ELF-1 (cell line): ENCODE measurements around the gene MSH5.

Experiments used
- DNase-seq: peaks from one replicate; pipeline ENCODE4 v3.0.0-alpha.2; 2016; ENCODE audit warnings: low read depth, low spot score

The MSH5 gene

DNA sequence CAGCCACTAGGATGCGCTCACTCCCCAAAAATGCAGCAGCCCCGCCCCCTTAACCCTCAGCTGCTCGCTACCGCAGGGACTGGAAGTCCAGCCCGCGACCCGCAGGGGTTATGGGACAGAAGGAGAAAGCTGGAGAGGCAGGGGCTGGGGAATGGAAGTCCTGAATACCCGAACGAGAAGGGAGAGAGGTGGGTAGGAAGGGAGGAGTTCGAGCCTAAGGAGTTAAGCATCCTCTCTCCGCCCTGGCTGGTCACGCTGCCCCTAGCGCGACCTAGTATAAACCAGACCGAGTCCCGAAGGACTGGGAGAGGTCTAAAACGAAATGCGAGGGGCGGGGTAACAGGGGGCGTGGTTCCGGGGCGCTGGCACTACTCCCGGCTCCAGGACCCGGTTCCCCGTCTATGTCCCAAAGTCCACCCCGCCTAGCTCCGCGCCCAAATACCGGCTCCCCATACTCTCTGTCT, 10.3 kb upstream of the MSH5 start:
- peak; percentile 95 for DNase-seq

DNA sequence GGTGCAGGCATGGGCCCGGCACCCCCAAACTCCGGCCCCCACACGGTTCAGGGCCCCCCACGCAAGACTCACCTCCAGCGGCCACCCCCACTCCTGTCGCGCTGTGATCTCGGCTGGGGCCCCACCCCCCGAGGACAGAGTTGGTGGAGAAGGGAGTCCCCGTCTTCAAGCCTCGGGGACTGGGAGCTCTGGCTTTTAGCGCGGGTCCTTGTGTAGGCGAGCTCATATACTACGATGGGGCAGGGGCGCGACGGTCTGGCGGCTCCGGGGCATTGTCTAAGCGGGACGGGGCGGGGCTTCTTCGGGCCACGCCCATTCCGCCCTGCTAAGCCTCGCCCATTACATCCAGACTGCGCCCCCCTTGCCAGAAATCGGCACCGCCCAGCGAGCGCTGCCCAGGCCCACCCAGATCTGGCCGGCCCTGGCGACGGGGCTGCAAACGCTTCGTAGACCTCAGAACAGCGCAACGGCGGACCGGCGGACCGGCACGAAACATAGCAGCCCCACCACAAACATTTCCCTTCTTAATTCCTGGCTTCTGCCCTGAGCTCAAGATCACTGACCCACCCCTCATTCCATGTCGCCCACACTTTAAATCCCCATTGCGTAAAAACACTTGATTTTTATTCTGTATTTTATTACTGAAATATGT, 9.7 kb upstream of the MSH5 start:
- peak; percentile 99 for DNase-seq

DNA sequence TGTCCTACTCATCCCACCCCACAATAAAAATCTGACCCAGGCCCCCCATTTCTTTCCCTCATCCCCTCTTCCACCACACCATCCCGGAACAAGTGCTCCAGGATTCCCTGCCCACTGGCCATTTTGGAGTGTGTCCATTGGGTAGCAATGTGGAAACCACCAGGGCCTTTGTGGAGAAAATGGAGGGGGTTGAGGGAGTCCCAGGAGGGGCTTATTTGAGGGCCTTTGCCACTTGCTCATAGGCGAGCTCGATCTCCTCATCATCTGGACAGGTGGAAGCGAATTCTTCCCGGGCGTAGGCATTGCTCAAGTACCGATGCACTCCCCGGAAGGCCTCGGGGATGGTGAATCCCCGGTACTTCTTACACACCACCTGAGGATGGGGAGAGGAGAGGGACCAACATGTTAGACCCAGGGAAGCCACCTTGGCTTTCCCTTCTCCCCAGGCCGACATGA, 9.1 kb upstream of the MSH5 start:
- peak; percentile 20 for DNase-seq

DNA sequence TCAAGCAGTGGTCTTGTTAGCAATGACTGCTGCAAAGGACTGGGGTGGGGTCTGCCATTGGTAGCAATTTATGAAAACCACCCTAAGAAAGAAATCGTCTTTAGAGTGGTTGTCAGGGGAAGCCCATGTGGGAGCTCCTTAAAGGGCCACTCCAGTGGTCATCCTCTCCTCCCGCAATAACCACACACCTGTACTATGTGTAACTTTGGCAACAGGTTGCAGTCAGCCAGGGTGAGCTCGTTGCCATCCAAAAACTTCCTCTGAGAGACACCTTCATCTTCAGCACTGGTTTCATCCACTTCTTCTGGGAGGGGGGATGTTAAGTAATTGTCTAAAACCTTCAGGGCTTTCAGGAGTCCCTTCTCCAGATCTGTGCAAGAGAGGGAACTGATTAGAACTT, 7.8 kb upstream of the MSH5 start:
- no peak for DNase-seq

DNA sequence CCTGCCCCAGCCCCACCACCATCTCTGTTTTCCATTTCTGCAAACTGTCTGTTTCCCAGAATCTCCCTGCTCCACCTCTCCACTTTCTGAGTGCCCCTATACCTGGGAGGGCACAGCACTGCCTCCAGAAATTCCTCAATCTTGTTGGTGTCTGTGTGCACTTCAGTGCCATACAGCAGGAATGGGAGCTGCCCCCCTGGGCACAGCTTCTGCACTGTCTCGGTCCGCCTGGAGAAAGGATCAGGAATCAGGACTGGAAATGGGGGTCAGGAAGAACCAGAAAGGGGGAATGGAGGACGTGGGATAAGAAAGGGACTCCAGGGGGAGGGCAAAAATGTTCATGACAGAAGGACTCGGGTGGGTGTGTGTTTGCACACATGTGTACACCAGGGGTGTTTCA, 6.1 kb upstream of the MSH5 start:
- no peak for DNase-seq

DNA sequence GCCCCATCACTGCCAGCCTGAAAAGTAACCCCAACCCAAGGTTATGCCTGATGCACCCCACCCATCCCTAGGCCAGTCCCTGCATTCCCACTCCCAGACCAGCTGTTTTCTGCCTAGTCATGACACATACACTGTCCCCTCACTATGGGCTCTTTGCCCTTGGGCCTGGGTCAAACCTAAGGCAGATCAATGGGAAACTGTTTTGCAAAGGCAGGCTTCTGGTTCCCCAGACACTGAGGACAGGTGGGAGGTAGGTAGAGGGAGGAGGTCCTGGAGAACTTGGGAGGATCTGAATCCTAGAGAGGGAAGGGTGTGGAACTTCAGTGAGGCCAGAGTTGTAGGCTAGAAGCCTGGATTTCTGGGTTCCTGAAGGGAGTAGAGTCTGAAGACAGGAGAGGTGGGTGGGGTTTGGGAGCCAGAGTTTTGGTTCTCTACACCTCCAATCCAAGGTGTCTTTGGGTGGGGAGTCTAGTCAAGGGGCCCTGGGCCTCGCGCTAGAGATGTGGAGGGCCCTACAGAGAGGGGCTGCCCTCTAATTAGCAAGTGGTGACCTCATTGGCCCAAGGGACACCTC, 5.5 kb upstream of the MSH5 start:
- no peak for DNase-seq

DNA sequence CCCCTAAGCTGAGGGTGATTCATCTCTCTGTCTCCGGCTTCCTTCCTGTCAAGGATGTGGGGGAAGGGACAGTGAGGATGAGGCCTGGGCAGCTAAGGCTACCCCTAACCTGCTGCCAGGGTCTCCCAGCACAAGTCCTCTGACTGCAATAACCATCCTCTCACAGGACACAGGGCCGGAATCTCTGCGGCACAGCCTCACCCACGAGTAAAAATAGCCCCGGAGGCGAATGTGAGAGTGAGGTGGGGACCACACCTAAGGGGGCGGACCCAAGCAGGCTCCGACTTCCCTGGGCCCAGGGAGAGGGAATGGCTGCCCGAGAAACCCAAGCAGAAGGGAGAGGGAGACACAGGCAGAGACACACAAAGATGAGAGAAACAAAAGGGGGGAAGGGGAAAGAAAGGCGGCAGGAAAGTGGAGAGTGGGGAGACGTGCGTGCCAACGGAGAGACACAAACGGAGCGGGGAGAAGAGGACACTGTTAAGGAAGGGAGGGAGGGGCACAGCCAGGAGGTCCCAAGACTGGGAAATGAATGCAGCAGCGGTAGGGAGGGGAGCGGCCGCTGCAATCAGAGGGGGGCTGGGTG, 4.9 kb upstream of the MSH5 start:
- peak; percentile 75 for DNase-seq

DNA sequence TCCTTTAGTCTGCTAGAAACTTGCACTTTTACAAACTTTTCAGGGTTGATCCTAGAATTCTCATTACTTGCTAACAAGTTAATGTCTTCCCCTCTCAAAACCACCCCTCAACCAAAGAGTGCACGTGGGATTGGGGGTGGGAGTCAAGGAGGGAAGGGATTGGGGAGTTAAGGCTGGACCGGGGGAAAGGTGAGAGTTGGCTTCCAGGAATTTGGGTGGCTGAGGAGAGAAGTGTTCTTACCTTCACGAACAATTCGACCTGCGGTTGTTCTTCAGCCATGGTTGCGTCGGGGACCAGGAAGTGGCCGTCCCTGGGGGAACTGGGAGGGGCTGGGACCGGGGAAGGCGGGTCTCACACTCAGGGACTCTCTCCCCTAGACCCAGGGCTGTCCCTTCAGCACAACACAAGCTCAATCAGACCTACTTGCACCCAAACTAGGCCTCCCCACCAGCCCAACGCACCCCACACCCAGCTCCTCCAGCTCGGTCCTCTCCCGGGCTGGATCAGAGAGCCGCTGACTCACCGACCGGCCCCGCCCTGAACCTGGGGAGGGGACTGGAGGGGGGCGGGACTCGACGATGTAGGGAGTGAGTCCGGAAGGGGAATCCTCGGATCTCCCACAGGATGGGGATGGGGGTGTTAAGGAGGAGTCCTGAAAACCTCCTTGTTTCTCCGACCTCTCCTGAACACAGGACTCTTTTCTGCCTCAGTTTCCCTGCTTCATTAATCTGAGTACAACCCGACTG, 3.6 kb upstream of the MSH5 start, which contains the start of gene CLIC1:
TSS of gene CLIC1 (minus strand) at position 510 of the 747 bp plus-strand sequence. CDS start at position 280, 230 bp downstream.
- peak; percentile 77 for DNase-seq

DNA sequence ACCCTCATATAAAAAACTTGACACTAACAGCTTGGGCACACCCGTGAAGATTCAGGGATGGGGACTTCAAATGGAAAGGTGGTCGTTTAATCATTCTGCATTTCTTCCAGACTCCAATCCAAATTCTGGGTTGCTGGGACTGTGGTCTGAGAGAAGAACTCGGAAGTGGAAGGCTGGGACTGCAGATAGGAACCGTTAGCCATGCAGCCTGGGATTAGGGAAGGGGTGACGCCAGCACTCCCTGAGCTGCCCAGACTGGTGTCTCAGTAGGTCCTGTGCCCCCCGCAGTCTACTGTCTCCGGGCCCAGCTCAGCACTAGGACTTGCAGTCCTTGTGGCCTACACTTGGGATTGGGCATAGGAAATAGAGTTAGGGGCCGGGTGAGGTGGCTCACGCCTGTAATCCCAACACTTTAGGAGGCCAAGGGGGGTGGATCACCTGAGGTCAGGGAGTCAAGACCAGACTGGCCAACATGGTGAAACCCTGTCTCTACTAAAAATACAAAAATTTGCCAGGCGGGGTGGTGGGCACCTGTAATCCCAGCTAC, 3.0 kb upstream of the MSH5 start:
- peak; percentile 10 for DNase-seq

DNA sequence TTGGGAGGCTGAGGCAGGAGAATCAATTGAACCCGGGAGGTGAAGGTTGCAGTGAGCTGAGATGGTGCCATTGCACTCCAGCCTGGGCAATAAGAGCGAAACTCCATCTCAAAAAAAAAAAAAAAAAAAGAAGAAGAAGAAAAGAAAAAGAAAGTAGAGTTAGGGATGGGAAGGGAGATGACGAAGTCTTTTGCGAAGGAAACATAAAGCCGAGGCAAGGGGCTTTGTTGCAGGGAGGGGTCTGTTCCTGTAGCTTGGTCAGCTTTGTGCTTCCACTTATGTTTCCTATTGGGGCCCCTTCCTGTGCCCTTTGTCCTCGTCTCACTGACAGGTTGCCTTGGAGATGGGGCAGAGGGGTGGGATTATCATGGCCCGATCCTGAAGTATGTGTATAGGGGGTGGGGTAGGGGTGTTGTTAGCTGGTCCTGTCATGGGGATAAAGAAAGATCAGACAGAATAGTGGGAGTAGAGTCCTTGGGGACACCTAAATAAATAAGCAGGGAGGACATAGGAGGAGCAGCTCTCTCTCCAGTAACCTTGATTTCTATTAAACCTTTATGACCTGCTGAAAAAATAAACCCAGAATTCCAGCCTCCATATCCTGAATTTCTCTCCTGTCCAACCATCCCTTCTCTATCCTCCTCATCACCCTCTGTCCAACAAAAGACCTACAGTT, 2.4 kb upstream of the MSH5 start:
- DNase-seq: no peak

DNA sequence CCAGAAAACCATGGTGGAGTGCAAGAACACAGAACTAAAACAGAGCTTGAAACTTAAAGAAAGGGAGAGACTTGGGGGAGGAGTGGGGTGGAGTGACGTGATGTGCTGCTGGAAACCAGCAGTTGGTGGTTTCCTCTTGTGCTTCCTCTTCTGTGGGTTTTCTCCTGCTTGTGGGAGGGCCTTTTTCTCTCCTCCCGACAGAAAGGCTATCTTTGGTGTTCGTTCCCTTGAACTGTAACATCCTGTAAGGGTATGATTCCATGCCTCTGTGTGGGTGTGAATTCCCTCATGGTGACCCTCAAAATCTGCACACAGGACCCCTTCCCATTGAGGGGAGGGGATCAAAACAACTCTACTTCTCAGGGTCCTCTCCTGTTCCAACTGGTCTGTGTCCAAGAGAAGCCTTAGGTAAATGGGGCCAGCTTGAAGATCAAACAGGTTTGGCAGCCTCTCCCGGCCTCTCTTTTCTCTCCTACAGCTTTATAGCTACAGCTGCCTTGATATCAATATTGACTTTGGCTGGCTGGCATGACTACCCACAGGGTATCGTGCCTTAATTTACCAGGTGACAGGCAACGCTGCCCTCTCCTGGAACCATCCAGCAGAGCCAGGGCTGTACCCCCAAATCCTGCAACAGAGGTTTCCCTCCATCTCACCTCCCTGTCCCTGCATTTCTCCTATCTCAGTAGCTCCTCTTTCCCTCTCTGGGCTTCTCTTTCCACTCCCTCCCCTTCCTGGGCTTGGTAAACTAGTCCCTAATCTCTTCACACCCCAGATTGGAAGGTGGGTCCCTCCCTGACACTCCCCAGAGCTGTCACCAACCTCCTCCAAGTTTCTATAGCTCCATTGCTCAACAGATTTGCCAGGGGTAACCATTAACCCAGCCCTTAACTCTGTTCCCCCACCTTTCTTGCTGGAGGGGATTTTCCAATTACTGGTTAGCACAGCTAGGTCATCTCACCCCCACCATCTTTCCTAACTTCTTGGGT, 1.5 kb upstream of the MSH5 start:
- peak; percentile 44 for DNase-seq

DNA sequence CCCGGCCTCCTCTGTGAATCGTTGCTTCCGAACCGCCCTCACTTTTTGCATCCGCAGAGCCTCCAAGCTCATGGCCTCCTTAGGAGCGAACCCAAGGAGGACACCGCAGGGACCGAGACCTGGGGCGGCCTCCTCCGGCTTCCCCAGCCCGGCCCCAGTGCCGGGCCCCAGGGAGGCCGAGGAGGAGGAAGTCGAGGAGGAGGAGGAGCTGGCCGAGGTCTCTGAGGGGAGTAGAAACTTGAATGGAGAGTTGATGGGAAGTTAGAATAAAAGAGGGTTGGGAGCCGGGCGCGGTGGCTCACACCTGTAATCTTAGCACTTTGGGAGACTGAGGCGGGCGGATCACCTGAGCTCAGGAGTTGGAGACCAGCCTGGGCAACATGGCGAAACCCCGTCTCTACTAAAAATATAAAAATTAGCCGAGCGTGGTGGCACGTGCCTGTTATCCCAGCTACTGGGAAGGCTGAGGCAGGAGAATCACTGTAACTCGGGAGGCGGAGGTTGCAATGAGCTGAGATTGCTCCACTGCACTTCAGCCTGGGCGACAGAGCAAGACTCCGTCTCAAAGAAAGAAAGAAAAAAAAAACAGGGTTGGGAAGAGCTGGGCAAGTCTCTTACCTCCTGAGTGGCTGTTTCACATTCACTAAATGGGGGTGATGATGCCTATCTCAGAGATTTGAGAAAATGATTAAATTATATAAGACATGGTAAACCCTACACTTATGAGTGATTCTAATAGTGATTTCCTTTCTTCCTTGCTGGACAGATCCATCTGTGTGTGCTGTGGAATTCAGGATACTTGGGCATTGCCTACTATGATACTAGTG, 805 bp downstream of the MSH5 start:
- DNase-seq: no peak

DNA sequence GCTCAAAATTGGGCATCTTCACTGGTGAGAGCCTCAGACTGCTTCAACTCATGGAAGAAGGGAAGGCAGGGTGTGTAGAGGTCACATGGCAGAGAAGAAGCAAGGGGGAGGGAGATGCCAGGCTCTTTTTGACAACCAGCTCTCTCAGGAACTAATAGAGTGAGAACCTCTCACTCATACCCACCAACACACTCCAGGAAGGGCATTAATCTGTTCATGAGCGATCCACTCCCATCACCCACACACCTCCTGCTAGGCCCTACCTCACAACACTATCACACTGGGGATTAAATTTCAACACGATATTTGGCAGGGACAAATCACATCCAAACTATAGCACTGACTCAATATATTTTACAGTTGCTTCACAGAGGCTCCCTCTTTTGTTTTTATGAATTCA, 2.0 kb downstream of the MSH5 start:
- no peak for DNase-seq

DNA sequence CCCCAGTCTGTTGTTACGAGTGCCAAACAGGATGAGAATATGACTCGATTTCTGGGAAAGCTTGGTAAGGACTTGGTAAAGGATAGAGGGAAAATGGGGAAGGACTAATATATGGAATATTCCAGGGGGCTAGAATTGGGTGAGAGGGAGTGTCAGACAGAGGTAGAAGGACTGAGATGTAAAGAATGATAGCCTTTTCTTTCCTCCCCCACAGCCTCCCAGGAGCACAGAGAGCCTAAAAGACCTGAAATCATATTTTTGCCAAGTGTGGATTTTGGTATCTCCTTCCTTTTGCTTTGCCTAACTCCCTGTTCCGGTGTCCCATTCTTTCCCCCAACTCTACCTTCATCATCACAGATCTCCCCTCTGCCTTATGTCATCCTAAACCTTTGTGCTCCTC, 3.1 kb downstream of the MSH5 start:
- no peak for DNase-seq

DNA sequence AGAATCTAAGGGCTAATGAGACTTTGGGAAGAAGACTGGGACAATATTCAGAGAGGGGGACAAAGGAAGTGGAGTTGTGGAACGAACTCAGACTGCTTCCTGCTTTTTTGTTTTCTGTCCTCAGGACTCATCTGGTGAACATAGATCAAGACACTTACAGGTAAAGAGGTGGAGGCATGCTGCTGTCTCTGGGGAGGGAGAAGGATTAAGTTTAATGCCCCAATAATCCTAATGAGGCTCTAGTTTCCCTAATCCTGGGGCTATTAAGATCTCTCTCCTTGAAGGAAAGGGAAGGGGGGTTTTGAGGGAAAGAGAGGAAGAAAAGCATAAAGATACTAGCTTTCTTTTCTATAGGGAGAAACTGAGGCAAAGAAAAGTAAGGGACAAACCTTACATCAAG, 4.6 kb downstream of the MSH5 start:
- no peak for DNase-seq

DNA sequence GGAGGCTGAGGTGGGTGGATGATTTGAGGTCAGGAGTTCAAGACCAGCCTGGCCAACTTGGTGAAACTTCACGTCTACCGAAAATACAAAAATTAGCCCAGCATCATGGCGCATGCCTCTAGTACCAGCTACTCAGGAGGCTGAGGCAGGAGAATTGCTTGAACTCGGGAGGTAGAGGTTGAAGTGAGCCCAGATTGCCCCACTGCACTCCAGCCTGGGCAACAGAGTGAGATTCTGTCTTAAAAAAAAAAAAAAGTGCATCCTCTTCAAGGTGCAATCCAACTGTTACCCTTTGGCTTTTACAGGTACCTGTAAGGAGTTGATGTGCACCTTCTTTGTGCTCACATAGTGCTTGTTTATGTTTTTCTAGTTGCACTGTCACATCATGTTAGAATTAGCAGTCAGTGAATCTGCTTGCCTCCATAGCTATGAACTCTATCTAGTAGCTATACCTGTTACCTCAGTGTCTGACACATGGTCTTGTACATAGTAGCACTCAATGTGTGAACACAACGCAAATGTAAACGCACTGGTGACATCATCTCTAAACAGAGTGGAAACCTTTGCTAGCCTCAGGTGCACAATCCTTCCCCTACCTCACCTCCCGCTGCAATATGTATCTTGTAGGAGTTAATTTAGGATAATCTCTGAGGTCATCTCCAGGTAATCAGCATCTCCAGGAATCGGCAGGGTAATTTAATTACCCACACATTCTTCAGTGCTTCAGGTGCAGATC, 9.7 kb downstream of the MSH5 start:
- DNase-seq: no peak

DNA sequence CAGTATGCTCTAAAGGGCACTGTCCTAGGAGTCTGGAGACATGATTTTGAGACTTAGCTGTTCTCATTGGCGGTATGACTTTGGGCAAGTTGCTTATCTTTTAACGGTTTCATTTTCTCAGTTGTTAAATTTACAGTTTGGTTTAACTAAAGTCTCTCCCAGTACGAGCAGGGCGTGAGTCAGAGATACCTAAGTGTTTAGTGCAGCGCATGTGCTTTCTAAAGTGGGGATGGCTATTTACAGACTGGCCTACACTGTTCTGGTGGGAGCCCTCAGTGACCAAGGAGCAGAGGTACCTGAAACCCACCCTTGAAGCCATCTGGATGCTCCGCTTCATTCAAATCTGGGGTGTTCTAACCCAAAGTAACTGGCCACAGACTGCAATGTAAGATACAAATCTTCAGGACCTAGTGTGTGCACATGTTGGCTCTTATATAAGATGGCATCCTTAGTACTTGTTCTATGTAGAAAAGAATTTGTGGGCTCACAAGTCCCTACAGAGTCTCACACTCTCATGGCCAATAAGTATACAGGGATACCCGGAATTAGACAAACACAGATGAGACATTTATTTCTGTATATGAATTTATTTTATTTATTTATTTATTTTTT, 10.7 kb downstream of the MSH5 start:
- DNase-seq: no peak

DNA sequence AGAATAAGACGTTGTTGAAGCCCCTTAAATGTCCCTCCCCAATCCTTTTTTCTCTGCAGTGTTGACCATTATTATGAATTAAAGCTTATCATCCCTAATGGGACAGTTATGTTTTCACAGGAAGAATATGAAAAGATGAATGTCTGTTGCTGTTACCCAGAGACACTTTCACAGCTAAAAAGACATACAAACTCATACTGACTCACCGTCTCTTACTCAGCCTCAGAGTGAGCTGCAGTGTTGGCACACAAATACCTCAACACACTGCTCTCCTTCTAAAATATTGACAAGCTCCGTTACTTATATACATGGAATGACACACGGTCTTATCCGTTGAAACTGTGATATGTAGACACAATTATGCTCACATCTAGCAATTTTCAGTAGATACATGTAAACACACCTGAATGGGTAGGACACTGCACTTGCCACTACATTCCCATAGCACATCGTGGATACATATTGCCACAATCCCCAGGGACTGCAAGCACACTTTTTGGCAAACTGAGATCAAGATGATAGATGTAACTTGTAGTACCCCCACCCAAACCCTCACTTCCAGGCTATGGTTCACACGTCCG, 13.0 kb downstream of the MSH5 start:
- DNase-seq: no peak
